Limb (tissue), 2 donors: ENCODE results near the gene RUFY4.
"Not testable (repeated sequence)": the region's sequence is repeated elsewhere in the genome, so short reads cannot be mapped to it uniquely, and the experiment has no call there.

Experiments
- DNase-seq, 2 donors: peaks; one replicate each; pipeline ENCODE4 v3.0.0-alpha.2; 2016; ENCODE audit errors: extremely low spot score in 2 of 2

The RUFY4 gene

DNA sequence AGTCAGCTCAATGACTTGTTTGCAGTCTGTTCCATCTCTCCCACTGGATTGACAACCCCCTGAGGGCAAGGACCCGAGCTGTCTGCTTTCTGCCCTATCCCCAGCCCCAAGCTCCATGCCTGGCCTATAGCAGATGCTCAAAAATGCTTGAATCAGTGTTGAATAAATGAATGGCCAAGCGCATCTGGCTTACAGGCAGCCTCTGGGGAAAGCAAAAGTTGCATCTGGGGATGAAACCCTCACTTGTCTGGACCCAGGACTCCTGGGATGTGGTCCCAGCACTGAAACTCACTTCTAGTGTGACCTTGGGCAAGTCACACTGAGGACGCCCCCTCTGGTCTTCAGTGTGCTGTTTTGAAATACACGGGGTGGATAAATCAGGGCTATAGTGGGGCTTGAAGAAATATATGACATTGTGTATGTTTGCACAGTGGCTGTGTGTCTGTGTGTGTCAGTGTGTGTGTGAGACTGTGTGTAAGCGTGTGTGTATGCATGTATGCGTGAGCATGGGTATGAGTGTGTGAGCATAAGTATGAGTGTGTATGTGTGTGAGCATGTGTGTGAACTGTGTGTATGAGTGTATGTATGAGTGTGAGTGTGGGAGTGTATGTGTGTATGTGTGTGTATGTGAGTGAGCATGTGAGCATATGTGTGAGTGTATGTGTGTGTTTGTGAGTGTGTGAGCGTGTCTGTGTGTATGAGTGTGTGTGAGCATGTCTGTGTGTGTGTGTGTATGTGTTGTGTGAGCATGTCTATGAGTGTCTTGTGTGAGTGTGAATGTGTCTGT lies 38.5 kb upstream of the RUFY4 start:
- no peak for DNase-seq

DNA sequence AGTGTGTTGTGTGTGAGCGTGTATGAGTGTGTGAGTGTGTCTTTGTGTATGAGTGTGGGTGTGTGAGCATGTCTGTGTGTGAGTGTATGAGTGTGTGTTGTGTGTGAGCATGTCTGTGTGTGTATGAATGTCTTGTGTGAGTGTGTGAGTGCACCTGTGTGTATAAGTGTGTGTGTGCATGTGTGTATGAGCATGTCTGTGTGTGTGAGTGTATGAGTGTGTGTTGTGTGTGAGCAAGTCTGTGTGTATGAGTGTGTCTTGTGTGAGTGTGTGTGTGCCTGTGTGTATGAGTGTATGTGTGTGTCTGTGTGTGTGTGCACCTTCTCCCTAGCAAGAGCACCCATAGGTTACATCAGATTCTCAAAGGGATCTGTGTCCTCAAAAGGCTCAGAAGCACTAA lies 37.8 kb upstream of the RUFY4 start:
- no peak for DNase-seq

DNA sequence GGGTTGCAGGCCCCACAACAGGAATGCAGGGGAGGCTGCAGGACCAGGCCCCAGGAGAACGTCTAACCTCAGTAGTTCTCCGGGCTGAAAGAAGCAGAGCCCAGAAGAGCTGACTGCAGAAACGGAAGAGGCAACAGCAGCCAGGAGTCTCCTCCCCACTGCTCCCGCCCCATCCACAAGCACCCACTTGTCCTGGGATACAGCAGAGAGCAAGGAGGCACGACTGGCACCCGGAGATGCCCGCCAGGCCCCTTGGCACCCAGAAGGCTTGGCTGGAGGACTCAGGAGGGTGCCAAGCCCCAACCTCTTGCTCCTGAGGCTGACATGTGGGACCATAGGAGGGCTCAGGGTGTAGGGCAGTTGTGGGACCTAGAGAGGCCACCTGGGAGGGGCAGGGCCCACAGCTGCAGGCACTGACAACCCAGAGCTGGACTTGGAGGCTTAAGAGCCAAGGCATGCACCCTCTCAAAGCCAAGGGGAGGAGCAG lies 37.2 kb upstream of the RUFY4 start:
- no peak for DNase-seq

DNA sequence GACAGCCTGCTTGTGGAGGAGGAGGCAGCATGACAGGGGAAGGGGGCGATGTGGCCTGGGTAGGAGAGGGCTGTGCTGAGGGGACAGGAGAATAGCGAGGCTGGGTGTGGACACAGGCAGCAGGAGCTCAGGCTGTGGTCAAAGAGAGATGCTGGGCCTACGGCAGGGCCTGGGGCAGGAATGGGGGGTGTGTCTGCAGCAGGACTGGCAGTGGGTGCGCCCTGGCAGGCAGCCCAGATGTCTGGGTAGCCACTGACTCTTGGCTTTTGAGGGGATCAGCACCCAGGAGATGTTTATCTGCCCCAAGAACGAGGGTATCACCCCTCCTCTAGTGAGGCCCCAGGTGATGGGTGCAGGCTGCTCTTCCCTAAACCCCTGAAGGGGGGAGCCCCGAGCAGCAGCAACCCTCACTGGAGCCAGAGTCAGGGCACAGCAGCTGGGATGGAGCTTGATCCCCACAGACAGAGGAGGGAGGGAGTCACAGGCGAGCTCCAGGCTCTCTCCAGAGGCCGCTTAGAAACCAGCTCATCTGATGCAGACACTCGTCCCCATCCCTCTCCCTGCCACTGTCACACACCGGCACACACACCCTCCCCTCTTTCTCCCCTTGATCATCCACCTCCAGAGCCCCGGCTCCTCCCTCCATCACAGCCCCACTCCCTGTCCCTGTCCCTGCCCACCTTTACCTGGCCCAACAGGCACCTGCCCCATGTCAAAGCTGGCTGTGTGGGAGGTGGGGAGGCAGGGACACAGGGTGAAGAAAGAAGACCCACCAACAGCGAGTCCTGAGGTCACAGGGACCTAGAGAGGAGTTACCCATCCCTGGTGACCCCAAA lies 36.5 kb upstream of the RUFY4 start:
- DNase-seq: peak in 1 of 2 donors; percentile 43

DNA sequence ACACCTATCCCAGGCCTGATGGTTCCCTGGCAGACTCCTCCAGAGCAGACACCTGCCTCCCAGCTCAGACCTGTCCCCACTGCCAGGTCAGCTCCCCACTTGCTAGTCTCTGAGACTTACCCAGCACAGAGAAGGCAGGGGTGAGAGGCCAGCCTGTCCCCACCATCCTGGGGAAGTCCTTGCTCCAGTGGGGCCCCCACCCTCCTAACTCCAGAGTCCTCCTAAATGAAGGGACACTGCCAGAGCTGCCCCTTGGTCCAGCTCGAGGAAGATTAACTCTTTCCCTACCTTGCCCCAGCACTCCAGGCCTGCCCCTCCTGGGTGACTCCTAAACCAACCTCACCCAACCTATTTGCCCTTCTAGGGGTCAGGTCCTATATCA lies 35.9 kb upstream of the RUFY4 start:
- DNase-seq: no peak

GRCh38 chr2:218033590-218034496 lies 35.2 kb upstream of the RUFY4 start:
- peak in 1 of 2 donors; percentile 43 for DNase-seq

GRCh38 chr2:218034497-218035213 lies 34.4 kb upstream of the RUFY4 start:
- DNase-seq: peak; percentile 78 to 84

GRCh38 chr2:218035463-218036100 lies 33.5 kb upstream of the RUFY4 start:
- DNase-seq: no peak

GRCh38 chr2:218036371-218036770 lies 32.7 kb upstream of the RUFY4 start:
- DNase-seq: no peak

DNA sequence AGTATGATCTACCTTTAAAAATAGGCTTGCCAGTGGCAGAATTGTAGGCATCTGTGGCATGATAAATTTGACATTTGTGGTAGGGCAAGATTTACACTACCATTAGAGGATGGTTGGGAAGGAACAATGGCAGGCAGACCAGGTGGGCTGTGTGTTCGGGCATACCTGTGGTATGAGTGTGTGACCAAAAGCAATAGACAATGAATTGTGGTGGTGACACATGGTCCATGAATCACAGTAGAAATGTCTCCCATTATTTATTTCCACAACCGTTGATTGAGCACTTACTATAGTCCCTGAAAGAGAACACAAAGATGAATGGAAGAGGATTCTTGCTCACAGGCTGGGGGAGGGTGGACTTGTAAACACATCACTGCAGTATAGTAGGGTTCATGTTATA lies 29.9 kb upstream of the RUFY4 start:
- DNase-seq: no peak

- no peak for DNase-seq
Observed at GRCh38 chr2:218040883-218041282, 28.2 kb upstream of the RUFY4 start.

DNA sequence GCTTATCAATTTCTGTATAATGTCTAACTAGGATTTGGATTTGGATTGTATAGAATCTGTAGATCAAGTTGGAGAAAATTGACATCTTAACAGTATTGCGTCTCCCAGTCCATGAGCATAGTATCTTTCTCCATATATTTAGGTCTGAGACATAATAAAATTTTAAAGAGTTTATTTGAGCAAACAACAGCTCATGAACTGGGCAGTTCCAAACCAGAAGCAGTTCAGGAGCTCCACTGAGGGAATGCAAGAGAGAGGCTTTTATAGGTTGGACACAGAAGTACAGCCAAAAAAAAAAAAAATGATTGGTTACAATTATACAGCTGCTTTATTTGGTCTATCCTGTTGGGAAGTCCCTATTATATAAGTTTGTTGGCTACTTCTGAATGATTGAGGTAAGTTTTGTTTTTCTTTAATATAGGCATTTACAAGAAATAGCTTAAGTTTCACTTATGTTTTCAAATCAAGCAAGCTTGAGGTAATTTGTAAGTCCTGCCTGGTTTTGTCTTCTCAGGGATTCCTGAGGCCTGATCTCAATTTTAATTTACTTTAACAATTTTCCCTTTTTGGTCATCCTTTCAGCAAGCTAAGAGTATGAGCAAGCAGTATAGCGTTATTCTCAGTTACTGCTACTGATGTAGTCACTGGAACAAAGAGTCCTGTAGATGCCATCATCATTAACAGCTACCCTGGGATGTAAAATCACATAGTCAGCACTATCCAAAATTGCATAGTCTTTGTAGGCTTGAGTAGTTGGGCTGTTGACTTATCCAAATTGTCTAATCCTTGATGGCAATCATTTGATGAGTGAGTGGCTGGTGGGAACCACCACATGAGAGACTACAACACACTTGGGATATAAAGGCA lies 27.5 kb upstream of the RUFY4 start:
- DNase-seq: no peak

- DNase-seq: no peak
Observed at GRCh38 chr2:218043100-218043499, 26.0 kb upstream of the RUFY4 start.

DNA sequence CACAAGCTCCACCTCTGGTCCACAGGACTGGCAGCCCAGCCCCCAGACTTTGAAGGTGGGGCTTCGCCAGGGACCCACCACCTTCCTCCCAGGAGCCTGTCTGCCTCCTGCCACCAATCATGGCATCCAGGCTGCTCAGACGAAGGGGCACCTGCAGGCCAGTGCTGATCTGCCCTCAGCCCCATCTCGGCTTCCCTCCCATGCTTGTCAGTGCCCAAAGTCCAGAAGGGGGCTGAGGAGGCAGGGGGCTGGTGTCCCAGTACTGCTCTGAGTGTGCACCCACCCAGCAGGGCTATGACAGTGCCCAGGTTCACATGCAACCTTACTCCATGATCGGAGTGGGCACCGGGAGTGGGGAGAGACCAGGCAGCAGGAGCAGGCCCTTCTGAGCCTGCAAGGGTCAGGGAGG lies 25.3 kb upstream of the RUFY4 start:
- DNase-seq: no peak

DNA sequence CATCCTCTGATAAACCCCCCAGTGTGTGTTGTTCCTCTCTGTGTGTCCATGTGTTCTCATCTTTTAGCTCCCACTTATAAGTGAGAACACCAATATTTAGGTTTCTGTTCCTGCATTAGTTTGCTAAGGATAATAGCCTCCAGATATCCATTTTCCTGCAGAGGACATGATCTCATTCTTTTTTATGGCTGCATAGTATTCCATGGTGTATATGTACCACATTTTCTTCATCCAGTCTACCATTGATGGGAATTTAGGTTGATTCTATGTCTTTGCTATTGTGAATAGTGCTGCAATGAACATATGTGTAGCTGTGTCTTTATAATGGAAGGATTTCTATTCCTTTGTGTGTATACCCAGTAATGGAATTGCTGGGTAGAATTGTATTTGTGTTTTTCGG lies 24.5 kb upstream of the RUFY4 start:
- not testable (repeated sequence) for DNase-seq

DNA sequence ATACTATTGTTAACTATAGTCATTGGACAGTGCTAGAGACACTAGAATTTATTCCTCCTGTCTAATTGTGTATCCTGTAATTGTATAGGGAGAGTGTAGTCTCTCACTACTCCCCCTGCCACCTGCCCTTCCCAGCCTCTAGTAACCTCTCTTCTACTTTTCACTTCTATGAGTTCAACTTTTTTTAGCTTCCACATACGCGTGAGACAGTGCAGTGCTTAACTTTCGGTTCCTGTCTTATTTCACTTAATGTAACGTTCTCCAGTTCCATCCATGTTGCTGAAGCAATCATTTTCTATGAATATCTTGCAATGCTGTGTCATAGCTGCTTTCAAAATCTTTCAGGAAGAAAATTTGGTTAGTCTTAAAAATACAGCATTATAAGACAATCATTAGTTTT lies 22.8 kb upstream of the RUFY4 start:
- DNase-seq: no peak

DNA sequence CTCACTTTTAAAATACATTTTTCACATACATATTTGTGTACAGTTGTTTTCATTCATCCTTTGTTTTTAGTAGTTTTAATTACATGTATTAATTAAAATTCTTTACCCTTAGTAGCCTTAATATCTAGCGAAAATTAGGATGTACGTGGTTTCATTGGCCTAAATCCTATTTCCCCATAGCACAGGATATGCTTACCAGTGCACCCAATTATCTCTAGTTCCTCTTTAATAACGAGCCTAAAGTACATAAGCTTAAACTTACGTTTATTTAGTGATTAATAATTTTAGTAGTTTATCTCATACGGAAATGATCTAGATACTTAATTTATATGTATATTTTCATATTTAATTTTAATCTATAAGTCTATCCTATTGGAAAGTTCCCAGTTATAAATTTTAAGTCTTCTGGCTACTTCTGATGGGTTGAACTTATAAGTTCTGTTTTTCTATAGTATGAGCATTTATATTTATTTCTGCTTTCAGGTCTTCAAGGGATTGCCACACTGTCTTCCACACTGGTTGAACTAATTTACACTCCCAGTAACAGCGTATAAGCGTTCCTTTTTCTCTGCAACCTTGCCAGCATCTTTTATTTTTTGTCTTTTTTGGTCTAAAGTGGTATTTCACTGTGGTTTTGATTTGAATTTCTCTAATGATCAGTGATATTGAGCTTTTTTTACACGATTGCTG lies 21.4 kb upstream of the RUFY4 start:
- DNase-seq: no peak

DNA sequence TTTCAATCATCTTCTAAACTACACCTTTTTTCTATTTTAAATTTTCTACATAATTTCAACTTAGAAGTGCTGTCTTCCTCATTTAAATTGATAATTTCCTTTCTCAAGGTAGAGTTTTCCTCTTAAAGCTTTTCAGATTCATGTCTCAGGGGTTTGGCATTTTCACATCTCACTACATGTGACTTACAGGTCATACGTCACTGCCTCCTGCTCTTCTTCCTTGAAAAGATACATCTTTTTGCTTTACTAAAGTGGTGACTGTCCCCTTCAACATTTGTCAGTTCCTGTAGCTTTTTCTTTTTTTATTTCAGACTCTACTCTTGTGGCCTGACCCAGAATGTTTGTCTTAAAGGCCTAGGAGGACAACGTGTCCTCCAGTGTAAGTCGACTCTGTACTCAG lies 17.1 kb upstream of the RUFY4 start:
- DNase-seq: no peak

- no peak for DNase-seq
Observed at GRCh38 chr2:218059289-218059688, 9.8 kb upstream of the RUFY4 start.
